Measurements from ENCODE around the gene TMEM45B. TPM values are rescaled to one million over a fixed set of nuclear protein-coding genes. Genes with fewer than 3 reads are reported as not detected.
"Not testable (repeated sequence)": the region's sequence is repeated elsewhere in the genome, so short reads cannot be mapped to it uniquely, and the experiment has no call there.

Gene TMEM45B
- total RNA-seq, 4 donors from 2014 or later = 30.1 to 127 (median 92.9) TPM

DNA sequence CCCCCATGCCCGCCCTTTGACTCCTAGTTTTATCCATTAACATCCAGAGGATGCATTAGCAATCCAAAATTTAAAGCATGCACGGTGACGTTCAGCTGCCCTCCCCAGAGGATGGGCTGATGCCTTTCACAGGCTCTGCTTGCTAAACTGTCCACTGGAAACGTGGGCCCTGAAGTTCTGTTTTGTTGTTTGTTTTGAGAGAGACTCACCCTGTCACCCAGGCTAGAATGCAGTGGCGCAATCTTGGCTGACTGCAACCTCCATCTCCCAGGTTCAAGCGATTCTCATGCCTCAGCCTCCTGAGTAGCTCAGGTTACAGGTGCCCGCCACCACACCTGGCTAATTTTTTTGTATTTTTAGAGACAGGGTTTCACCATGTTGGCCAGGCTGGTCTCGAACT lies 40.4 kb downstream of the TMEM45B start:
- H3K4me3 ChIP-seq = no peak overlapping the region
- no peak for TF ChIP-seq POLR2A (IDR thresholded peaks at IDR 0.05)
- TF ChIP-seq, protein P1, sequence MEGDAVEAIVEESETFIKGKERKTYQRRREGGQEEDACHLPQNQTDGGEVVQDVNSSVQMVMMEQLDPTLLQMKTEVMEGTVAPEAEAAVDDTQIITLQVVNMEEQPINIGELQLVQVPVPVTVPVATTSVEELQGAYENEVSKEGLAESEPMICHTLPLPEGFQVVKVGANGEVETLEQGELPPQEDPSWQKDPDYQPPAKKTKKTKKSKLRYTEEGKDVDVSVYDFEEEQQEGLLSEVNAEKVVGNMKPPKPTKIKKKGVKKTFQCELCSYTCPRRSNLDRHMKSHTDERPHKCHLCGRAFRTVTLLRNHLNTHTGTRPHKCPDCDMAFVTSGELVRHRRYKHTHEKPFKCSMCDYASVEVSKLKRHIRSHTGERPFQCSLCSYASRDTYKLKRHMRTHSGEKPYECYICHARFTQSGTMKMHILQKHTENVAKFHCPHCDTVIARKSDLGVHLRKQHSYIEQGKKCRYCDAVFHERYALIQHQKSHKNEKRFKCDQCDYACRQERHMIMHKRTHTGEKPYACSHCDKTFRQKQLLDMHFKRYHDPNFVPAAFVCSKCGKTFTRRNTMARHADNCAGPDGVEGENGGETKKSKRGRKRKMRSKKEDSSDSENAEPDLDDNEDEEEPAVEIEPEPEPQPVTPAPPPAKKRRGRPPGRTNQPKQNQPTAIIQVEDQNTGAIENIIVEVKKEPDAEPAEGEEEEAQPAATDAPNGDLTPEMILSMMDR (IDR thresholded peaks at IDR 0.05) = no peak
- WGBS, 2 donors = 85 to 86% methylated on average over 8 of the region's 8 CpGs
- no peak for DNase-seq
- peaks cover 0 to 43% (median 3%) of the 10 kb centered on the region in 3 donors for H3K36me3 ChIP-seq
- no peak overlapping the region for H3K27ac ChIP-seq
- H3K9me3 ChIP-seq = no peaks in the 10 kb centered on the region
- no peaks in the 10 kb centered on the region for H3K27me3 ChIP-seq
- H3K4me1 ChIP-seq = peaks cover 15 to 34% (median 15%) of the 10 kb centered on the region in 3 donors
- intact Hi-C loops (cut with DNase I) = loop anchor here (10.0 kb wide), 1 partner anchor 71 kb away; no protein-coding TSS in a partner anchor

DNA sequence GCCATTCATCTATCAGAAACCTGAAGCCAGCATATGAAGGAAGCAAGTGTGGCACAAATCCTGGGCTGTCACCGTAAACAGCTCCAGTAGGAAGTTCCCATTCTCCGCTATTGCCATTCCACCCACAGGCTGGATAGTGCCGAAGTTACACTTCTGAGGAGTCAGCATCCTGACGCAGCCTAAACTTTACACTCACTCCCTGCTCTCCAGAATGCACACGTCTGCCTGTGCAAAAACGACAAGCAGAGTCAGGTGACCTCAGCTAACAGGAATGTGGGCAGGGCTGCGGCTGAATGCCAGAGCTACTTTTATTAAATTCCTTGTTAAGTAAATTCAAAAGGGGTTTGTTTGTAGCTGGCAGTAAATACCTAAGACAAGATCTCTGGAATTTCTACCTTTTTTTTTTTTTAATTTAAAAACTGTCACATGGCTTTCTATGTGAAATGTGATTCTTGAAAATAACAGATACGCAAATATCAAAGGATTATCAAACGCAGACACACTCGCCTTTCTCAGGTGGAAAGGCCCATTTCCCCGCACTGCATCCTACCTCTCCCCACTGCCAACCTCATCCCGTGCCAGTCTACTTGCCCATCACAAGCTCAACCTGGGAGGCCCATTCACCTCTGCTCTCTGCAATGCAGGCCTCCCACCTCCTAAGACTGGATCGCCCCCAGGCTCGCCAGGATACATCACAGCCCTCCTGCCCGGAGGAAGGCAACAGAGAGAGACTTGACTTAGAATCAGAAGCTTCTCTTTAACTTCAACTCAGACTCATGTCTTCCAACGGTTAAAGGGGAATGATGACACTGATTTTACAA lies 46.3 kb downstream of the TMEM45B start:
- Histone ChIP-seq H3K9me3 (no peaks in the 10 kb centered on the region), H3K27ac (peak overlapping the region; percentile 62 to 77 (median 71)), H3K36me3 (peaks cover 10 to 85% (median 12%) of the 10 kb centered on the region in 3 donors), H3K4me1 (peaks cover 0 to 16% (median 11%) of the 10 kb centered on the region in 3 donors), H3K4me3 (no peak overlapping the region), H3K27me3 (no peaks in the 10 kb centered on the region)
- 43 to 48% methylated on average over 13 to 14 of the region's 16 CpGs for WGBS, 2 donors
- TF ChIP-seq POLR2A (IDR thresholded peaks at IDR 0.05) = no peak
- TF ChIP-seq, protein P1 (IDR thresholded peaks at IDR 0.05) = no peak
- no peak for DNase-seq
- intact Hi-C loops (cut with DNase I) = no loop called here

DNA sequence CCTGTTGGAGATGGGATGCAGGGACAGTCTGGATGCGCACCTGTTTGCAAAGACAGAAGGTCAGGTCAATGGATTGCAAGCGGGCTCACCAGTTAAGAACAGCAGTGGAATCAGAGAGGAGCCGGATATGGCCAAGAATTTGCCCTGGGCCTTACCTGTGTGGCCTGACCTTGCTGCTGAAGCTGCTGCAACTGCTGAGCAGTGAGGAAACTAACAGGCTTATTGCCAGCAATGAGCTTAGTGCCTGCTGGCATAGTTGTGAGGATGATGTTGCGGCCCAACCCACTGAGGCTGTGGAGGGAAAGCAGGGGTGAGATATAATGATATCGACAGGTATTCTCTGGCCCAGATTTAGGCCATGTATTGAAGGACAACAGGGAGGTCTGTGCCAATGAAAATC lies 49.2 kb downstream of the TMEM45B start:
- no peak overlapping the region for H3K4me3 ChIP-seq
- peaks cover 16 to 88% (median 20%) of the 10 kb centered on the region in 3 donors for H3K36me3 ChIP-seq
- no peak overlapping the region for H3K27ac ChIP-seq
- intact Hi-C loops (cut with DNase I) = no loop called here
- no peaks in the 10 kb centered on the region for H3K9me3 ChIP-seq
- H3K27me3 ChIP-seq = no peaks in the 10 kb centered on the region
- peaks cover 0 to 16% (median 11%) of the 10 kb centered on the region in 3 donors for H3K4me1 ChIP-seq
- no peak for TF ChIP-seq POLR2A (IDR thresholded peaks at IDR 0.05)
- 95 to 97% methylated on average over 5 of the region's 5 CpGs for WGBS, 2 donors
- DNase-seq = no peak

GRCh38 chr11:129865701-129866100 lies 50.1 kb downstream of the TMEM45B start:
- H3K27ac ChIP-seq = no peak overlapping the region
- TF ChIP-seq, protein P1 (IDR thresholded peaks at IDR 0.05) = no peak
- TF ChIP-seq POLR2A (IDR thresholded peaks at IDR 0.05) = no peak
- WGBS, 2 donors = 78 to 83% methylated on average over 2 to 3 of the region's 4 CpGs
- no peak overlapping the region for H3K4me3 ChIP-seq
- H3K36me3 ChIP-seq = peaks cover 21 to 88% (median 28%) of the 10 kb centered on the region in 3 donors
- no peak for DNase-seq
- intact Hi-C loops (cut with DNase I) = no loop called here
- no peaks in the 10 kb centered on the region for H3K27me3 ChIP-seq
- peaks cover 0 to 16% (median 11%) of the 10 kb centered on the region in 3 donors for H3K4me1 ChIP-seq
- no peaks in the 10 kb centered on the region for H3K9me3 ChIP-seq

GRCh38 chr11:129866311-129866710 lies 50.7 kb downstream of the TMEM45B start:
- TF ChIP-seq POLR2A (IDR thresholded peaks at IDR 0.05) = no peak
- TF ChIP-seq, protein P1 (IDR thresholded peaks at IDR 0.05) = no peak
- H3K9me3 ChIP-seq = no peaks in the 10 kb centered on the region
- H3K4me1 ChIP-seq = peaks cover 0 to 12% (median 10%) of the 10 kb centered on the region in 3 donors
- no peak overlapping the region for H3K27ac ChIP-seq
- WGBS, 2 donors = 73 to 82% methylated on average over 3 of the region's 3 CpGs
- H3K36me3 ChIP-seq = peaks cover 21 to 90% (median 29%) of the 10 kb centered on the region in 3 donors
- intact Hi-C loops (cut with DNase I) = no loop called here
- no peaks in the 10 kb centered on the region for H3K27me3 ChIP-seq
- no peak overlapping the region for H3K4me3 ChIP-seq
- DNase-seq = no peak

DNA sequence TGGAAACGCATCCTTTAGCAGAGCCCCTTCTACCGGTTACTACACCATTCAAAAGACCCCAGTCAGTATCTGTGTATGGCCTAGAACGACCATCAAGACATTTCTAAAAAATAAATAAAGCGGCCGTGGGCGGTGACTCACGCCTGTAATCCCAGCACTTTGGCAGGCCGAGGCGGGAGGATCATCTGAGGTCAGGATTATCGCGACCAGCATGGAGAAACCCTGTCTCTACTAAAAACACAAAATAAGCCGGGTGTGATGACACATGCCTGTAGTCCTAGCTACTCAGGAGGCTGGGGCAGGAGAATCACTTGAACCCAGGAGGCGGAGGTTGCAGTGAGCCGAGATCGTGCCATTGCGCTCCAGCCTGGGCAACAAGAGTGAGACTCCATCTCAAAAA lies 53.0 kb downstream of the TMEM45B start:
- H3K27ac ChIP-seq; H3K9me3 ChIP-seq; H3K4me3 ChIP-seq; DNase-seq; H3K4me1 ChIP-seq; intact Hi-C loops (cut with DNase I); H3K27me3 ChIP-seq: not testable (repeated sequence)
- peaks cover 34 to 100% (median 49%) of the 10 kb centered on the region in 3 donors for H3K36me3 ChIP-seq
- WGBS, 2 donors = 67 to 70% methylated on average over 14 to 16 of the region's 16 CpGs

All from esophagus squamous epithelium (tissue), 5 donors.